Naive B cell (primary cell): ENCODE measurements around the gene F2R. TPM values are rescaled to one million over a fixed set of nuclear protein-coding genes. Genes with fewer than 3 reads are reported as not detected.
A peak's percentile ranks its signal among the peaks of the same experiment; 100 is the strongest.
"Not testable (repeated sequence)": the region's sequence is repeated elsewhere in the genome, so short reads cannot be mapped to it uniquely, and the experiment has no call there.

Source experiments
- ATAC-seq, 2 donors: fragments of 150-1000 bp; cut with Tn5 transposase; 2 replicates each; pipeline ENCODE4 v1.10.0; 2021; ENCODE audit warnings: low read depth in 2 of 2, mild to moderate bottlenecking in 2 of 2, moderate library complexity in 2 of 2
- DNase-seq: peaks from one replicate; pipeline ENCODE4 v3.0.0; 2022
- H3K27ac Mint-ChIP-seq, 6 donors: one replicate each; pipeline ENCODE4 v1.8.0; 2020 to 2022; ENCODE audit warnings: mild to moderate bottlenecking in 6 of 6, mixed read lengths in 6 of 6, moderate library complexity in 5 of 6, inconsistent platforms in 2 of 6
- H3K27me3 Mint-ChIP-seq, 3 donors: one replicate each; pipeline ENCODE4 v1.8.0; 2021 to 2022; ENCODE audit warnings: mixed read lengths in 3 of 3, mild to moderate bottlenecking in 1 of 3
- H3K36me3 Mint-ChIP-seq, 2 donors: one replicate each; pipeline ENCODE4 v1.8.0; 2020 to 2022; ENCODE audit warnings: mixed read lengths in 2 of 2, inconsistent platforms in 1 of 2, mild to moderate bottlenecking in 1 of 2
- H3K4me1 Mint-ChIP-seq, 3 donors: one replicate each; pipeline ENCODE4 v1.8.0; 2020 to 2022; ENCODE audit warnings: mixed read lengths in 3 of 3, inconsistent platforms in 1 of 3, mild to moderate bottlenecking in 1 of 3, moderate library complexity in 1 of 3
- H3K4me3 Mint-ChIP-seq, 8 donors: one replicate each; pipeline ENCODE4 v1.8.0; 2020 to 2022; ENCODE audit warnings: mild to moderate bottlenecking in 8 of 8, mixed read lengths in 8 of 8, moderate library complexity in 8 of 8, inconsistent platforms in 2 of 8
- H3K9me3 Mint-ChIP-seq, 7 donors: one replicate each; pipeline ENCODE4 v1.8.0; 2020 to 2022; ENCODE audit warnings: mixed read lengths in 7 of 7, mild to moderate bottlenecking in 5 of 7, inconsistent platforms in 2 of 7, moderate library complexity in 1 of 7
- polyA plus RNA-seq, 6 donors: library from polyadenylated mRNA; unstranded; fragments of 300-500 nt; fragmentation: Illumina TruSeq; gene quantifications; one replicate each; pipeline ENCODE4 v1.2.3, GENCODE V29; 2021; ENCODE audit warnings: low read depth in 6 of 6

Gene F2R
- under 1 TPM in 5 of 6 donors, not detected in 1; 0.08 to 0.61 (median 0.27) TPM for polyA plus RNA-seq

- H3K4me1 Mint-ChIP-seq = peaks cover 18 to 35% (median 28%) of the 10 kb centered on the region in 3 donors
Observed at GRCh38 chr5:76715736-76716455, at the start of gene F2R. Gene F2R (plus strand): TSS chr5:76716126. CDS start chr5:76716308, 182 bp downstream.

GRCh38 chr5:76667495-76667894 is 48.4 kb upstream of the F2R start:
- H3K27ac Mint-ChIP-seq = peak overlapping the region in 1 of 6 donors; percentile 10

More at GRCh38 chr5:76715736-76716455, at the start of gene F2R:
- ATAC-seq (peak; percentile 75 to 78), DNase-seq (no peak)
- Mint-ChIP-seq H3K9me3 (peaks cover 0 to 4% (median 0%) of the 10 kb centered on the region in 7 donors), H3K27ac (peak within 1 kb of the TSS in 2 of 6 donors; percentile 24 to 53), H3K4me3 (peak within 1 kb of the TSS; percentile 80 to 90 (median 86)), H3K27me3 (peaks cover 42 to 55% (median 52%) of the 10 kb centered on the region in 3 donors), H3K36me3 (no peaks in the 10 kb centered on the region)

GRCh38 chr5:76669245-76669644 is 46.7 kb upstream of the F2R start:
- H3K4me3 Mint-ChIP-seq = no peak overlapping the region
- no peak for DNase-seq
- no peaks in the 10 kb centered on the region for H3K9me3 Mint-ChIP-seq
- H3K27me3 Mint-ChIP-seq = no peaks in the 10 kb centered on the region
- no peak overlapping the region for H3K27ac Mint-ChIP-seq
- peaks cover 0 to 19% of the 10 kb centered on the region in 2 donors for H3K36me3 Mint-ChIP-seq
- H3K4me1 Mint-ChIP-seq = no peaks in the 10 kb centered on the region
- no peak for ATAC-seq

More at GRCh38 chr5:76667495-76667894, 48.4 kb upstream of the F2R start:
- Mint-ChIP-seq H3K36me3 (peaks cover 0 to 19% of the 10 kb centered on the region in 2 donors), H3K4me1 (no peaks in the 10 kb centered on the region), H3K4me3 (no peak overlapping the region), H3K27me3 (no peaks in the 10 kb centered on the region), H3K9me3 (no peaks in the 10 kb centered on the region)
- DNase-seq (no peak), ATAC-seq (no peak)

GRCh38 chr5:76670508-76670907 is 45.4 kb upstream of the F2R start:
- Mint-ChIP-seq H3K36me3 (peaks cover 0 to 27% of the 10 kb centered on the region in 2 donors), H3K4me1 (no peaks in the 10 kb centered on the region), H3K27me3 (no peaks in the 10 kb centered on the region), H3K4me3 (no peak overlapping the region), H3K27ac (no peak overlapping the region), H3K9me3 (no peaks in the 10 kb centered on the region)
- DNase-seq (no peak), ATAC-seq (no peak)

GRCh38 chr5:76672242-76672641 is 43.7 kb upstream of the F2R start:
- Mint-ChIP-seq H3K4me1 (no peaks in the 10 kb centered on the region), H3K27me3 (no peaks in the 10 kb centered on the region), H3K4me3 (no peak overlapping the region), H3K9me3 (no peaks in the 10 kb centered on the region), H3K36me3 (peaks cover 0 to 36% of the 10 kb centered on the region in 2 donors), H3K27ac (no peak overlapping the region)
- no peak for DNase-seq
- ATAC-seq = no peak

GRCh38 chr5:76673125-76673524 is 42.8 kb upstream of the F2R start:
- peaks cover 0 to 32% of the 10 kb centered on the region in 2 donors for H3K36me3 Mint-ChIP-seq
- ATAC-seq (no peak), DNase-seq (no peak)
- no peak overlapping the region for H3K27ac Mint-ChIP-seq
- no peaks in the 10 kb centered on the region for H3K27me3 Mint-ChIP-seq
- no peak overlapping the region for H3K4me3 Mint-ChIP-seq
- H3K4me1 Mint-ChIP-seq = no peaks in the 10 kb centered on the region
- no peaks in the 10 kb centered on the region for H3K9me3 Mint-ChIP-seq

GRCh38 chr5:76674330-76675066 is 41.4 kb upstream of the F2R start:
- H3K27ac Mint-ChIP-seq = no peak overlapping the region
- ATAC-seq (no peak), DNase-seq (no peak)
- no peak overlapping the region for H3K4me3 Mint-ChIP-seq
- no peaks in the 10 kb centered on the region for H3K9me3 Mint-ChIP-seq
- no peaks in the 10 kb centered on the region for H3K27me3 Mint-ChIP-seq
- peaks cover 0 to 28% of the 10 kb centered on the region in 2 donors for H3K36me3 Mint-ChIP-seq
- H3K4me1 Mint-ChIP-seq = no peaks in the 10 kb centered on the region

GRCh38 chr5:76675364-76675763 is 40.6 kb upstream of the F2R start:
- no peak overlapping the region for H3K4me3 Mint-ChIP-seq
- peaks cover 0 to 27% of the 10 kb centered on the region in 2 donors for H3K36me3 Mint-ChIP-seq
- no peak for DNase-seq
- no peak for ATAC-seq
- no peaks in the 10 kb centered on the region for H3K9me3 Mint-ChIP-seq
- H3K27ac Mint-ChIP-seq = no peak overlapping the region
- H3K4me1 Mint-ChIP-seq = no peaks in the 10 kb centered on the region
- no peaks in the 10 kb centered on the region for H3K27me3 Mint-ChIP-seq

DNA sequence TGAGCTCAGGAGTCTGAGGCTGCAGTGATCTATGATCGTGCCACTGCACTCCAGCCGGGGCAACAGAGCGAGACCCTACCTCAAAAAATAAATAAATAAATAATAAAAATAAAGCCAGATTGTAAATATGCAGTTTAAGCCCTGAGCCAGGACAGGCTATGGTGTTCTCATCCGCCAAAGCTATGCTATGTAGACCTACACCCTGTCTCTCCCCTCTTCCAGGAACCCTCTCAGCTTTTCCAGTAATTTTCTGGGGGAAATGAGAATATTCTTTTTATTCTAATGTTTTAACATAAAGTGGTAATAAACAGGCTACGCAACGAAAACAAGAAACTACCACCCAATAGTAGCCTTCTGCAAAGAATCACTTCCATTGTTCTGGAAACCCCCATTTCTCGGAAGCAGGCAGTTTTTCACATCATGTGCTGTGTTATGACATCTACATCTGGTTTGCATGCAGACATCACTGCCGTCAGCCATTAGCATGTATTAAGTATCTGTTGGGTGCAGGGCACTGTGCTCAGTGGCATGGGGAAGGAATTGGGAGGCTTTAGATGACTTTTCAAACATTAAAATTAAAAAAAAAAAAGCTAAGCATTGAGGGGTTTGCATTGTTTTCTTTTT is 38.0 kb upstream of the F2R start:
- Mint-ChIP-seq H3K36me3 (peaks cover 0 to 18% of the 10 kb centered on the region in 2 donors), H3K27ac (peak overlapping the region in 1 of 6 donors; percentile 58), H3K27me3 (no peaks in the 10 kb centered on the region), H3K4me1 (no peaks in the 10 kb centered on the region), H3K4me3 (no peak overlapping the region), H3K9me3 (no peaks in the 10 kb centered on the region)
- DNase-seq (no peak), ATAC-seq (no peak)

DNA sequence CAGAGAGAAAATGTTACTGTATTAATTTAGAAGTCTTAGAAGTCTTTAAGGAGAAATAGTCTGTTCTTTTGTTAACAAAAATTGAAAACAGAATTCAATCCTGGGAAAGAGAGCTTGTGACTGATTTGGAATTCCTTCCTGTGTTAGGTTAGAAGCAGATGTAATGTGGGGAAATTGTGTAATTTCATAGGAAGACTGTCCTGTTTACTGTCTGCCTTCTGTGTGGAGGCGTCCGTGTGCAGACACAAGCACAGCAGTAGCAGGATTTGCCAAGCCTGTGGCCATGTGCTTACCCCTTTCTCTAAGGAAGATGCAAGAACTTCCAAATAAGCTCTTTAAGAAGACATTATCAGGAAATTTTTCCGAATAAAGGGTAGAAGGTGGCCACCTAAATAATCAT is 36.7 kb upstream of the F2R start:
- Mint-ChIP-seq H3K27ac (no peak overlapping the region), H3K4me3 (no peak overlapping the region), H3K27me3 (no peaks in the 10 kb centered on the region), H3K9me3 (no peaks in the 10 kb centered on the region), H3K4me1 (peaks cover under 1 to 4% (median 3%) of the 10 kb centered on the region in 3 donors), H3K36me3 (peaks cover 0 to 18% of the 10 kb centered on the region in 2 donors)
- no peak for DNase-seq
- ATAC-seq = no peak

DNA sequence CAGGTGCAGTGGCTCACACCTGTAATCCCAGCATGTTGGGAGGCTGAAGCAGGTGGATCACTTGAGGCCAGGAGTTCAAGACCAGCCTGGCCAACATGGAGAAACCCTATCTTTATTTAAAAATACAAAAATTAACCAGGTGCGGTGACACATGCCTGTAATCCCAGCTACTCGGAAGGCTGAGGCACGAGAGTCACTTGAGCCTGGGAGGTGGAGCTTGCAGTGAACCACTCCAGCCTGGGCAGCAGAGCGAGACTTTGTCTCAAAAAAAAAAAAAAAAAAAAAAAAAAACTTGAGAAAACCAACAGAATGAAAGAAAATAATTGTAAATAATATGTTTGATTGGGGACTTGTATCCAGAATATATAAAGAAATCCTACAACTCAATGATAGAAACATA is 35.1 kb upstream of the F2R start:
- not testable (repeated sequence) for H3K27me3 Mint-ChIP-seq, DNase-seq, H3K9me3 Mint-ChIP-seq, ATAC-seq, H3K4me3 Mint-ChIP-seq, H3K27ac Mint-ChIP-seq
- peaks cover 0 to 13% of the 10 kb centered on the region in 2 donors for H3K36me3 Mint-ChIP-seq
- peaks cover 8 to 14% (median 11%) of the 10 kb centered on the region in 3 donors for H3K4me1 Mint-ChIP-seq

- peaks cover 8 to 14% (median 11%) of the 10 kb centered on the region in 3 donors for H3K4me1 Mint-ChIP-seq
- no peaks in the 10 kb centered on the region for H3K27me3 Mint-ChIP-seq
- peaks cover 0 to 13% of the 10 kb centered on the region in 2 donors for H3K36me3 Mint-ChIP-seq
- H3K27ac Mint-ChIP-seq = no peak overlapping the region
- ATAC-seq = no peak
- DNase-seq = no peak
- H3K9me3 Mint-ChIP-seq = no peaks in the 10 kb centered on the region
- H3K4me3 Mint-ChIP-seq = no peak overlapping the region
Observed at GRCh38 chr5:76681287-76681686, 34.6 kb upstream of the F2R start.

GRCh38 chr5:76682387-76682786 is 33.5 kb upstream of the F2R start:
- H3K4me3 Mint-ChIP-seq = no peak overlapping the region
- no peak for ATAC-seq
- peaks cover 6 to 10% of the 10 kb centered on the region in 2 donors for H3K36me3 Mint-ChIP-seq
- H3K4me1 Mint-ChIP-seq = peaks cover 8 to 14% (median 11%) of the 10 kb centered on the region in 3 donors
- no peaks in the 10 kb centered on the region for H3K27me3 Mint-ChIP-seq
- DNase-seq = no peak
- peak overlapping the region in 1 of 6 donors; percentile 11 for H3K27ac Mint-ChIP-seq
- no peaks in the 10 kb centered on the region for H3K9me3 Mint-ChIP-seq
